ENCODE data around the gene B4GALNT4.
"Not testable (repeated sequence)": the region's sequence is repeated elsewhere in the genome, so short reads cannot be mapped to it uniquely, and the experiment has no call there.

GRCh38 chr11:410711-411110 lies 41.4 kb downstream of the B4GALNT4 start:
- TF ChIP-seq, protein P1, sequence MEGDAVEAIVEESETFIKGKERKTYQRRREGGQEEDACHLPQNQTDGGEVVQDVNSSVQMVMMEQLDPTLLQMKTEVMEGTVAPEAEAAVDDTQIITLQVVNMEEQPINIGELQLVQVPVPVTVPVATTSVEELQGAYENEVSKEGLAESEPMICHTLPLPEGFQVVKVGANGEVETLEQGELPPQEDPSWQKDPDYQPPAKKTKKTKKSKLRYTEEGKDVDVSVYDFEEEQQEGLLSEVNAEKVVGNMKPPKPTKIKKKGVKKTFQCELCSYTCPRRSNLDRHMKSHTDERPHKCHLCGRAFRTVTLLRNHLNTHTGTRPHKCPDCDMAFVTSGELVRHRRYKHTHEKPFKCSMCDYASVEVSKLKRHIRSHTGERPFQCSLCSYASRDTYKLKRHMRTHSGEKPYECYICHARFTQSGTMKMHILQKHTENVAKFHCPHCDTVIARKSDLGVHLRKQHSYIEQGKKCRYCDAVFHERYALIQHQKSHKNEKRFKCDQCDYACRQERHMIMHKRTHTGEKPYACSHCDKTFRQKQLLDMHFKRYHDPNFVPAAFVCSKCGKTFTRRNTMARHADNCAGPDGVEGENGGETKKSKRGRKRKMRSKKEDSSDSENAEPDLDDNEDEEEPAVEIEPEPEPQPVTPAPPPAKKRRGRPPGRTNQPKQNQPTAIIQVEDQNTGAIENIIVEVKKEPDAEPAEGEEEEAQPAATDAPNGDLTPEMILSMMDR (IDR thresholded peaks at IDR 0.05): not testable (repeated sequence)
- TF ChIP-seq POLR2A (IDR thresholded peaks at IDR 0.05): not testable (repeated sequence)

Data from uterus (tissue), 2 donors.